ENCODE data around the gene JAG1. TPM values are rescaled to one million over a fixed set of nuclear protein-coding genes. Genes with fewer than 3 reads are reported as not detected.

Gene JAG1
- total RNA-seq, 1 donor from 2014 or later: 70.3 TPM

- TF ChIP-seq CTCF (conservative IDR thresholded peaks at IDR 0.05): no peak
- H3K27ac Mint-ChIP-seq (ENCODE audit: unreplicated experiment): no peak overlapping the region
- H3K36me3 Mint-ChIP-seq (ENCODE audit: low read depth): no peaks in the 10 kb centered on the region
- DNase-seq (ENCODE audit: low read depth, low spot score): no peak
- peaks cover 40% of the 10 kb centered on the region for H3K4me1 Mint-ChIP-seq
- no peaks in the 10 kb centered on the region for H3K27me3 Mint-ChIP-seq (ENCODE audit: low read depth)
- no peaks in the 10 kb centered on the region for H3K9me3 Mint-ChIP-seq
- H3K4me3 Mint-ChIP-seq: no peak overlapping the region
Measured at GRCh38 chr20:10711903-10712451, 38.2 kb upstream of the JAG1 start.

GRCh38 chr20:10710991-10711775 is 37.4 kb upstream of the JAG1 start:
- H3K36me3 Mint-ChIP-seq (ENCODE audit: low read depth): no peaks in the 10 kb centered on the region
- TF ChIP-seq CTCF (conservative IDR thresholded peaks at IDR 0.05): no peak
- DNase-seq (ENCODE audit: low read depth, low spot score): no peak
- H3K27me3 Mint-ChIP-seq (ENCODE audit: low read depth): no peaks in the 10 kb centered on the region
- peaks cover 37% of the 10 kb centered on the region for H3K4me1 Mint-ChIP-seq
- no peak overlapping the region for H3K27ac Mint-ChIP-seq (ENCODE audit: unreplicated experiment)
- H3K4me3 Mint-ChIP-seq: no peak overlapping the region
- no peaks in the 10 kb centered on the region for H3K9me3 Mint-ChIP-seq

- peaks cover 4% of the 10 kb centered on the region for H3K9me3 Mint-ChIP-seq
- no peak overlapping the region for H3K4me3 Mint-ChIP-seq
- H3K27me3 Mint-ChIP-seq (ENCODE audit: low read depth): no peaks in the 10 kb centered on the region
- no peak overlapping the region for H3K27ac Mint-ChIP-seq (ENCODE audit: unreplicated experiment)
- H3K4me1 Mint-ChIP-seq: peaks cover 34% of the 10 kb centered on the region
- no peak for TF ChIP-seq CTCF (conservative IDR thresholded peaks at IDR 0.05)
- DNase-seq (ENCODE audit: low read depth, low spot score): no peak
- H3K36me3 Mint-ChIP-seq (ENCODE audit: low read depth): no peaks in the 10 kb centered on the region
Measured at GRCh38 chr20:10709916-10710315, 36.1 kb upstream of the JAG1 start.

- TF ChIP-seq CTCF (conservative IDR thresholded peaks at IDR 0.05): no peak
- no peak for DNase-seq (ENCODE audit: low read depth, low spot score)
- Mint-ChIP-seq H3K36me3 (ENCODE audit: low read depth) (no peaks in the 10 kb centered on the region), H3K4me3 (no peak overlapping the region), H3K9me3 (peaks cover 7% of the 10 kb centered on the region), H3K4me1 (peaks cover 28% of the 10 kb centered on the region), H3K27ac (ENCODE audit: unreplicated experiment) (peak overlapping the region; percentile 55), H3K27me3 (ENCODE audit: low read depth) (no peaks in the 10 kb centered on the region)
Measured at GRCh38 chr20:10708351-10709185, 34.8 kb upstream of the JAG1 start.

GRCh38 chr20:10707791-10708190 is 34.0 kb upstream of the JAG1 start:
- peaks cover 28% of the 10 kb centered on the region for H3K4me1 Mint-ChIP-seq
- H3K27ac Mint-ChIP-seq (ENCODE audit: unreplicated experiment): no peak overlapping the region
- no peak for DNase-seq (ENCODE audit: low read depth, low spot score)
- H3K4me3 Mint-ChIP-seq: no peak overlapping the region
- peaks cover 2% of the 10 kb centered on the region for H3K36me3 Mint-ChIP-seq (ENCODE audit: low read depth)
- H3K27me3 Mint-ChIP-seq (ENCODE audit: low read depth): no peaks in the 10 kb centered on the region
- no peak for TF ChIP-seq CTCF (conservative IDR thresholded peaks at IDR 0.05)
- peaks cover 10% of the 10 kb centered on the region for H3K9me3 Mint-ChIP-seq

Data from neural crest cell (in vitro differentiated cells).